Fibroblast of lung (primary cell): ENCODE measurements around the gene IDI1. TPM values are rescaled to one million over a fixed set of nuclear protein-coding genes. Genes with fewer than 3 reads are reported as not detected.
A peak's percentile ranks its signal among the peaks of the same experiment; 100 is the strongest.

Source experiments
- DNase-seq, 2 donors: peaks; one replicate each; pipeline versions ENCODE4 v3.0.0 to v3.0.0-alpha.2; 2010; ENCODE audit warnings: low read depth in 2 of 2
- H2AFZ ChIP-seq: 2 replicates; pipeline ENCODE4 v1.5.1; 2012; ENCODE audit warnings: low read length, control low read depth, inconsistent platforms
- H3K27ac ChIP-seq: 2 replicates; pipeline ENCODE4 v1.5.1; 2011; ENCODE audit warnings: low read length, control low read depth; ENCODE audit not compliant: insufficient read depth
- H3K27me3 ChIP-seq: 2 replicates; pipeline ENCODE4 v1.5.1; 2011; ENCODE audit warnings: mild to moderate bottlenecking, low read length; ENCODE audit not compliant: control insufficient read depth, insufficient read depth
- H3K36me3 ChIP-seq: 2 replicates; pipeline ENCODE4 v1.5.1; 2011; ENCODE audit warnings: low read length; ENCODE audit not compliant: control insufficient read depth, insufficient read depth
- H3K4me1 ChIP-seq: 2 replicates; pipeline ENCODE4 v1.5.1; 2011; ENCODE audit warnings: low read length; ENCODE audit not compliant: control insufficient read depth, insufficient read depth; ENCODE audit errors: extremely low read depth
- H3K4me2 ChIP-seq: 2 replicates; pipeline ENCODE4 v1.5.1; 2011; ENCODE audit warnings: low read length, control low read depth; ENCODE audit not compliant: insufficient read depth; ENCODE audit errors: extremely low read depth
- H3K4me3 ChIP-seq, 4 experiments: fragments of 200-600 bp in 1 of 4; sonication (generic) in 1 of 4; replicated peaks in 1 of 4; 2 replicates each; pipeline ENCODE4 v1.5.1; 2011 to 2016; ENCODE audit warnings: low read length in 4 of 4, low read depth in 3 of 4, mild to moderate bottlenecking in 3 of 4, control low read depth in 2 of 4, inconsistent platforms in 1 of 4, mixed read lengths in 1 of 4; ENCODE audit not compliant: insufficient read depth in 1 of 4; ENCODE audit errors: control extremely low read depth in 1 of 4
- H3K79me2 ChIP-seq: 2 replicates; pipeline ENCODE4 v1.5.1; 2012; ENCODE audit warnings: mild to moderate bottlenecking, low read length, inconsistent platforms; ENCODE audit not compliant: control insufficient read depth, insufficient read depth
- H3K9ac ChIP-seq: 2 replicates; pipeline ENCODE4 v1.5.1; 2011; ENCODE audit warnings: mild to moderate bottlenecking, low read length, control low read depth; ENCODE audit not compliant: insufficient read depth
- H3K9me3 ChIP-seq: 2 replicates; pipeline ENCODE4 v1.5.1; 2012; ENCODE audit warnings: low read depth, low read length; ENCODE audit not compliant: control insufficient read depth, insufficient read depth
- H4K20me1 ChIP-seq: 2 replicates; pipeline ENCODE4 v1.5.1; 2011; ENCODE audit warnings: low read length; ENCODE audit not compliant: control insufficient read depth, insufficient read depth; ENCODE audit errors: extremely low read depth
- CTCF ChIP-seq, 2 donors: IDR thresholded peaks in 1 of 2; conservative IDR thresholded peaks in 1 of 2; 1 replicate in 1 of 2; 2 replicates in 1 of 2; pipeline ENCODE4 v1.5.1; 2011 to 2012; ENCODE audit warnings: low read length in 2 of 2, control low read depth in 1 of 2, inconsistent platforms in 1 of 2, low read depth in 1 of 2, mild to moderate bottlenecking in 1 of 2
- EZH2 ChIP-seq: IDR thresholded peaks from 2 replicates; pipeline ENCODE4 v1.5.1; 2012; ENCODE audit warnings: low read length, control low read depth, mild to moderate bottlenecking; ENCODE audit errors: missing control alignments
- polyA plus RNA-seq, 2 donors: library from polyadenylated mRNA; depleted of rRNA in 1 of 2; stranded (reverse) in 1 of 2; unstranded in 1 of 2; fragments of >200 nt; gene quantifications; 2 replicates each; pipeline ENCODE4 v1.2.1, GENCODE V29; 2011 to 2012; ENCODE audit warnings: missing spikeins in 1 of 2
- total RNA-seq: library from RNA; depleted of rRNA; stranded (reverse); fragments of >200 nt; gene quantifications from 2 replicates; pipeline ENCODE4 v1.2.1, GENCODE V29; 2014

Gene IDI1
- total and polyA plus RNA-seq, 2 donors (not counting 1 experiment from before 2014, with no cell fraction given): 156 to 202 TPM

- no peaks in the 10 kb centered on the region for H4K20me1 ChIP-seq
- peaks cover 28% of the 10 kb centered on the region for H3K79me2 ChIP-seq
- H2AFZ ChIP-seq: no peak overlapping the region
- H3K4me3 ChIP-seq: no peak overlapping the region
- H3K36me3 ChIP-seq: peaks cover 2% of the 10 kb centered on the region
- H3K27me3 ChIP-seq: no peaks in the 10 kb centered on the region
- no peak overlapping the region for H3K9ac ChIP-seq
- TF ChIP-seq EZH2: no peak
- no peak for TF ChIP-seq CTCF (conservative IDR thresholded peaks at IDR 0.05 in 1 of 2, IDR thresholded peaks at IDR 0.05 in 1 of 2; ENCODE audit: low read depth in 1 of 2, low read length in 2 of 2)
- no peak overlapping the region for H3K27ac ChIP-seq
- no peaks in the 10 kb centered on the region for H3K9me3 ChIP-seq
- H3K4me2 ChIP-seq: no peak overlapping the region
- no peak for DNase-seq
- H3K4me1 ChIP-seq: no peaks in the 10 kb centered on the region
Observed at GRCh38 chr10:1064964-1065247, 16.0 kb upstream of the IDI1 start.

- no peak overlapping the region for H3K4me2 ChIP-seq
- H3K9ac ChIP-seq: no peak overlapping the region
- no peaks in the 10 kb centered on the region for H3K9me3 ChIP-seq
- H3K27ac ChIP-seq: no peak overlapping the region
- TF ChIP-seq EZH2: no peak
- TF ChIP-seq CTCF (conservative IDR thresholded peaks at IDR 0.05 in 1 of 2, IDR thresholded peaks at IDR 0.05 in 1 of 2; ENCODE audit: low read depth in 1 of 2, low read length in 2 of 2): no peak
- no peaks in the 10 kb centered on the region for H3K27me3 ChIP-seq
- no peak overlapping the region for H3K4me3 ChIP-seq
- H3K36me3 ChIP-seq: peaks cover 2% of the 10 kb centered on the region
- H4K20me1 ChIP-seq: no peaks in the 10 kb centered on the region
- no peak overlapping the region for H2AFZ ChIP-seq
- H3K4me1 ChIP-seq: no peaks in the 10 kb centered on the region
- DNase-seq: no peak
- H3K79me2 ChIP-seq: peaks cover 44% of the 10 kb centered on the region
Observed at GRCh38 chr10:1063232-1063865, 14.4 kb upstream of the IDI1 start.

GRCh38 chr10:1061930-1062774 is 13.2 kb upstream of the IDI1 start:
- Histone ChIP-seq H2AFZ (no peak overlapping the region), H3K27me3 (no peaks in the 10 kb centered on the region), H3K4me1 (no peaks in the 10 kb centered on the region), H3K27ac (no peak overlapping the region), H4K20me1 (no peaks in the 10 kb centered on the region), H3K79me2 (peaks cover 56% of the 10 kb centered on the region), H3K9me3 (no peaks in the 10 kb centered on the region), H3K36me3 (peaks cover 2% of the 10 kb centered on the region), H3K9ac (no peak overlapping the region), H3K4me3 (no peak overlapping the region), H3K4me2 (no peak overlapping the region)
- DNase-seq: peak in 1 of 2 donors; percentile 88
- TF ChIP-seq EZH2: no peak
- TF ChIP-seq CTCF (conservative IDR thresholded peaks at IDR 0.05 in 1 of 2, IDR thresholded peaks at IDR 0.05 in 1 of 2; ENCODE audit: low read depth in 1 of 2, low read length in 2 of 2): no peak
